Measurements from ENCODE around the gene SRSF3. TPM values are rescaled to one million over a fixed set of nuclear protein-coding genes. Genes with fewer than 3 reads are reported as not detected.
"Not testable (repeated sequence)": the region's sequence is repeated elsewhere in the genome, so short reads cannot be mapped to it uniquely, and the experiment has no call there.

Gene SRSF3
- total RNA-seq, 1 donor from 2014 or later: 477 TPM

- intact Hi-C loops (cut with micrococcal nuclease): not testable (repeated sequence)
Measured at GRCh38 chr6:36572353-36573311, 21.5 kb upstream of the SRSF3 start.

GRCh38 chr6:36574679-36575078 is 19.5 kb upstream of the SRSF3 start:
- intact Hi-C loops (cut with micrococcal nuclease): no loop called here

DNA sequence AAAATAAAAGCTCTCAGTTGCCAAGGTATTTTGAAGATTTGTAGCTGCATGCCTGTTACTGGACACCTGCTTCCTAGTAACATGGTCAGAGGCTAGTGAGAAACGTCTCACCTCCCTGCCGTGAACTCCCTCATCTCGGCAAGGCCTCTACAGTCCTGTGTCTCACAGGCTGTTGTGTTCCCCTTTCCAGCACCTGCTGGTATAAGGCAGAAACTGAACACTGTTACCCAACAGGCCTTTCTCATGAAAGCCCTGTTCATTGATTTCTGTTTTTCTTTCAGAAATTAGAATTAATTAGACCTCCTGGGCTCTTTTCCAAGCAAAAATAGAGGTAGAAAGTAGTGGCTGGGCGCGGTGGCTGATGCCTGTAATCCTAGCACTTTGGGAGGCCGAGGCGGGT is 17.6 kb upstream of the SRSF3 start:
- intact Hi-C loops (cut with micrococcal nuclease): no loop called here

DNA sequence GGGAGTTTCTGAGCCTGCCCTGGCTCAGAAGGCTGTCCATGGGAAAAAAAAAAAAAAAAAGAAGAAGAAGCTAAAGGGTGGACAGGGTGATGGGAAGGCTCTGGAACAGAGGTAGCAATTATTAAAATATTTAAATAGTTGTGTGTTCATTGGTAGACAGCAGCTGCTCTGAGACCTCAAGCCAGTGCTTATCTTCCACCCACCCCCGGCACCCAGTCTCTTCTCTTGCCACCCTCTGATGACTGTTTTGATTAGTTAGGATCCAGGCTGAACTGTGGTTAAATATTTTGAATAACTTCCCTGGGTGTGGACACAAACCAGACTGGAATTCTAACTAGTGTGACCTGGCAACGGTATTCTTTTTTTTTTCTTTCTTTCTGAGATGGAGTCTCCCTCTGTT is 16.9 kb upstream of the SRSF3 start:
- intact Hi-C loops (cut with micrococcal nuclease): no loop called here

GRCh38 chr6:36578030-36578429 is 16.1 kb upstream of the SRSF3 start:
- intact Hi-C loops (cut with micrococcal nuclease): no loop called here

DNA sequence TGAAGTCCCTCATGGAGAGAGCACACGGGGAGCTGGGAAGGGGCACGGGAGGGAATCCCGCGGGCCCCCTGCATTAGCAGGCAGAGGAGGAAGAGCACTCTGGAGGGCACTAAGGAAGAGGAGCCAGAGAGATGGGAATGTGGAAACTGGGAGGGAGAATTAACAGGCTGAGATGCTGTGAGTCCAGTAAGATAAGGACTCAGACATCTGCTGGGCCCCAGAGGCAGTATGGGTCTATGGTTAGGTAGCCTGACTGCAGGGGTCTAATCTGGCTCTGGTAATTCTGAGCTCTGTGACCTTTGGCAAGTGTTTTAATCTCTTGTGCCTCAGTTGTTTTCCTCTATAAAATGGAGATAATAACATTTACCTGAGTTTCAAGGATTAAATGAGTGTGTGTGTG is 15.7 kb upstream of the SRSF3 start:
- intact Hi-C loops (cut with micrococcal nuclease): no loop called here

DNA sequence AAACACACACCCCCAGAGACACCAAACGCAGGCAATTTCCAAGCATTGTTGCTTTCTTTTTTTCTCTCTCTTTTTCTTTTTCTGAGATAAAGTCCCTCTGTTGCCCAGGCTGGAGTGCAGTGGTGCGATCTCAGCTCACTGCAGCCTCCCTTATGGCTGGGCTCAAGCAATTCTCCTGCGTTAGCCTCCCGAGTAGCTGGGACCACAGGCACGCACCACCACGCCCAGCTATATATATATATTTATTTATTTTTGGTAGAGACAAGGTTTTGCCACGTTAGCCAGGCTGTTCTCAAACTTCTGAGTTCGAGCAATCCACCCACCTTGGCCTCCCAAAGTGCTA is 14.0 kb upstream of the SRSF3 start:
- intact Hi-C loops (cut with micrococcal nuclease): no loop called here

DNA sequence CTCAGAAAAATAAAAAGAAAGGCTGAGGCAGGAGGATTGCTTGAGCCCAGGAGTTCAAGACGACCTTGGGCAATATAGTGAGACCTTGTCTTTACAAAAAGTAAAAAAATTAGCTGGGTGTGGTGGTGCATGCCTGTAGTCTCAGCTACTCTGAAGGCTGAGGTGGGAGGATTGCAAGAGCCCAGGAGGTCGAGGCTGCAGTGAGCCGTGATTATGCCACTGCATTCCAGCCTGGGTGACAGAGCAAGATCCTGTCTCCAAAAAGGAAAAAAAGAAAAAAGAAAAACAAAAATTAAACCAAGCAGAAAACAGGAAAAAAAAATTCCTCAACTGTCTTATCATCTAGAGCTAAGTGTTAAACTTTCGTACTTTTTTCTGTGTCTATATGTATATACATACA is 12.4 kb upstream of the SRSF3 start:
- intact Hi-C loops (cut with micrococcal nuclease): no loop called here

- intact Hi-C loops (cut with micrococcal nuclease): no loop called here
Measured at GRCh38 chr6:36586606-36587005, 7.6 kb upstream of the SRSF3 start.

DNA sequence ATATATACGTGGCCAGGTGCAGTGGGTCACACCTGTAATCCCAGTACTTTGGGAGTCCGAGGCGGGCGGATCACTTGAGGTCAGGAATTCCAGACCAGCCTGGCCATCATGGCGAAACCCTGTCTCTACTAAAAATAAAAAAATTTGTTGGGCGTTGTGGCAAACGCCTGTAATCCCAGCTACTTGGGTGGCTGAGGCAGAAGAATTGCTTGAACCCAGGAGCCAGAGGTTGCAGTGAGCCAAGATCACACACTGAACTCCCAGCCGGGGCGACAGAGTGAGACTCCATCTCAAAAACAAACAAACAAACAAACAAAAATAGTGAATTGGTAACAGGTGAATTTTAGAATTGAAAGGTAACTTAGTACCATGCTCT is 5.1 kb upstream of the SRSF3 start:
- intact Hi-C loops (cut with micrococcal nuclease): not testable (repeated sequence)

- intact Hi-C loops (cut with micrococcal nuclease): loop anchor here (10.0 kb wide), 1 partner anchor 285 kb away; the partner anchor contains the start of gene PPIL1
Measured at GRCh38 chr6:36590237-36590636, 3.9 kb upstream of the SRSF3 start.

DNA sequence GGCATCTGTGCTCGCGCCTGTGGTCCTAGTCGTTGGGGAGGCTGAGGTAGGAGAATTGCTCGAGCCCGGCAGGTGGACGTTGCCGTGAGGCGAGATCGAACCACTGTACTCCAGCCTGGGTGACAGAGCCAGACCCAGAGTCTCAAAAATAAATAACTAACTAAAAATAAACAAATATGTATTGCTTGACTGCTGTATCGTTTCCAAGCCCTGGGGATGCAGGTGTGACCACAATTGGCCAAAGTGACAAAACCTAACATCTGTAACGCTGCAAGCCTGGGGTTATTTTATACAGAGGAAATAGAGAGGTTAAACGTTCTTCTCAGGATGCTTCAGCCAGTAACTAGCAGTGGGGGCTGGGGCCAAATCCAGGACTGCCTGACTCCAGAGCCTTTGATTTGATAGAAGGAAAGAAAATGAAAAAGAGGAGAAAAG is 1.9 kb upstream of the SRSF3 start:
- intact Hi-C loops (cut with micrococcal nuclease): loop anchor here (10.0 kb wide), 1 partner anchor 283 kb away; the partner anchor contains the start of gene PPIL1

- intact Hi-C loops (cut with micrococcal nuclease): loop anchor here (1.0 to 10.0 kb wide), 5 partner anchors 46 to 281 kb away; partner anchors contain the start of genes KCTD20, PPIL1, PXT1 and STK38
Measured at GRCh38 chr6:36593569-36594028, 563 bp upstream of the SRSF3 start.

DNA sequence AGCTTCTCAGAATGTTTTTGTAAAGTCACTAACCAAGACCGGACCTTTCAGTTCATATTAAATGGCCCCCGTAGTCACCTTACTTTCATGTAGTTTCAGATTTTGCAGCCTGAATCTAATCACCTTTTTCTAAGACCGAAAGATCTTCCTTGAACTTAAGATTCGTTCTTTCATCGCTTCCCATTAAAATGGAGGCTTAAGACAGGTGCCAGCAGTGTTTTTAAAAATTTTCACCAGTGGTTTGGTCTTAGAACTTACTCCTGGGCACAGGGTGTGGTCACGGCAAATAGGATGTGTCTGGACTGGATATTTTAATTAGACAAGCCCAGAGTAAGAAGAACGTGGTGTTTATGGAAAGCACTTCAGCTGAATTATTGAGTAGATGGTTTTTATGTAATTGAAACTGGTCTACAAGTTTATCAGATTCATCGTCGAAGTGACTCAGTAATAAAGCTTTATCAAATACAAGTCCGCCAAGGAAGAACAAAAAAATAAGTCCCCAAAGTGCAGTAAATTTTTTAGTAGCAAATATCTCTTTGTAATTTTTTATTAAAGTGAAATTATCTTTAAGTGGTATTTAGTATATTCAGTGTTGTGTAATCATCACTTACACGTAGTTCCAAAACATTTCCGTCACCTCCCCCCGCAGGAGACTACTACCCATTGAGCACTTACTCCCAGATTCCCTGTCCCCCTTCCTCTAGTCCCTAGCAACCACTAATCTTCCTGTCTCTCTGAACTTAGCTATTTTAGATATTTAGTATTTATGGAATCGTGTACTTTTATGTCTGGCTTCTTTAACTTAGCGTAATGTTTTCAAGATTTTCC is 868 bp downstream of the SRSF3 start:
- intact Hi-C loops (cut with micrococcal nuclease): loop anchor here (1.0 to 10.0 kb wide), 6 partner anchors 48 to 577 kb away; partner anchors contain the start of genes KCTD20, PIM1, PPIL1 and PXT1

GRCh38 chr6:36596356-36596755 is 2.2 kb downstream of the SRSF3 start:
- intact Hi-C loops (cut with micrococcal nuclease): loop anchor here (5.0 to 10.0 kb wide), 2 partner anchors 278 to 576 kb away; partner anchors contain the start of genes PIM1 and PPIL1

DNA sequence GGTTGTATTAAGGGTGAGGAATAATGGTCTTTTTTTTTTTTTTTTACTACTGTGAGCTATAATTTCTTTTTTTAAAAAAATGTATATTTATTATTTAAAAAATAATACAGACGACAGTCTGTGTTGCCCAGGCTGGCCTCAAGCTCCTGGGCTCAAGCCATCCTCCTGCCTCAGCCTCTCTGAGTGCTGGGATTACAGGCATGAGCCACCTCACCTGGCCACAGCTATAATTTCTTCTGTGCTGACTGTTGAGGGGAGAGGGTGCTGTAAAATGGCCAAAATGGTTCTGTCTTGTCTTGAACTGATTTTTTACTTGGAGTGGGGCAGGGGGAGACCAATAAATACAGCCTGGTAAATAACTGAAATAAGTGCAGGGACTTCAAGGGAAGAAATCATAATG is 3.6 kb downstream of the SRSF3 start:
- intact Hi-C loops (cut with micrococcal nuclease): loop anchor here (5.0 to 10.0 kb wide), 2 partner anchors 277 to 575 kb away; partner anchors contain the start of genes PIM1 and PPIL1

GRCh38 chr6:36598326-36598725 is 4.2 kb downstream of the SRSF3 start:
- intact Hi-C loops (cut with micrococcal nuclease): loop anchor here (5.0 to 10.0 kb wide), 2 partner anchors 276 to 574 kb away; partner anchors contain the start of genes PIM1 and PPIL1

DNA sequence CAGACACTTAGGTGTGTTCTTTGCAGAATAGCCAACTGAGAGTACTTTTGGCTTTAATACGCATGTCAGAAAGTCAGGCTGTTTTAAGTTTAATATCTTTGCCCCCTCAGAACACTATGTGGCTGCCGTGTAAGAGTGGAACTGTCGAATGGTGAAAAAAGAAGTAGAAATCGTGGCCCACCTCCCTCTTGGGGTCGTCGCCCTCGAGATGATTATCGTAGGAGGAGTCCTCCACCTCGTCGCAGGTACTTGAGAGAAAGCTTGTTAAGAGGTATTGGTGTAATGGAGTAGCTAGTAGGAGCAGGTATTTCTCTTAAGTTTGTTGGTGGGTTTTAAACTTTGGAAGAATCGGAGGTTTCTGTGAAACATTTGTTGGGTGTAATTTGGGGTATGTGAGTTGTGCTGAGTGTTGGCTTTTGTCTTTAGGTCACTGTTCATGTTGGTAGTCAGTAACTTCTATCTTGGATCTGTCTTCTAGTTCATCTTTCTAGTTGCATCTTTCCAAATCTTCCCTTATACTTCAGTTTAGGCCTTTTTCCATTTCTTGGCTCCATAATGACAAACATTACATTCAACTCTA is 4.7 kb downstream of the SRSF3 start:
- intact Hi-C loops (cut with micrococcal nuclease): loop anchor here (5.0 to 10.0 kb wide), 2 partner anchors 276 to 573 kb away; partner anchors contain the start of genes PIM1 and PPIL1

DNA sequence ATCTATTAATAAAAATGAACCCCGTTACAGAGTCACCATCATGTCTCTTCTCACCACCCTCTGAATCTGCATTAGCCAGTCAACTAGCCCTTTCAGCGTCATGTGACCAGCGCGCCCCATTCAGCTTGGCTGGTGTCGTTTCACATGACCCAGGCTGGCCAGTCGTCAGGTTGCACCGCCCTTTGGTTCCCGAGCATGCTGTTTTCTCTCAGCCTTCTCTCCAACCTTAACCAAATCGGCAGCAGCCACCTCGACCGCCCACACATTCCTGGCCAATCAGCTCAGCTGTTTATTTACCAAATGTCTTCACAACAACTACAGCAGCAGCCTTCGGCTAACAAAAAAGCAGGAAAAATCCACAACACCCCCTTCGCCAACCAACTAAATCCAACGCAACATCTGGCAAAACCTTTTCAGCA is 5.6 kb downstream of the SRSF3 start:
- intact Hi-C loops (cut with micrococcal nuclease): loop anchor here (5.0 to 10.0 kb wide), 2 partner anchors 275 to 573 kb away; partner anchors contain the start of genes PIM1 and PPIL1

DNA sequence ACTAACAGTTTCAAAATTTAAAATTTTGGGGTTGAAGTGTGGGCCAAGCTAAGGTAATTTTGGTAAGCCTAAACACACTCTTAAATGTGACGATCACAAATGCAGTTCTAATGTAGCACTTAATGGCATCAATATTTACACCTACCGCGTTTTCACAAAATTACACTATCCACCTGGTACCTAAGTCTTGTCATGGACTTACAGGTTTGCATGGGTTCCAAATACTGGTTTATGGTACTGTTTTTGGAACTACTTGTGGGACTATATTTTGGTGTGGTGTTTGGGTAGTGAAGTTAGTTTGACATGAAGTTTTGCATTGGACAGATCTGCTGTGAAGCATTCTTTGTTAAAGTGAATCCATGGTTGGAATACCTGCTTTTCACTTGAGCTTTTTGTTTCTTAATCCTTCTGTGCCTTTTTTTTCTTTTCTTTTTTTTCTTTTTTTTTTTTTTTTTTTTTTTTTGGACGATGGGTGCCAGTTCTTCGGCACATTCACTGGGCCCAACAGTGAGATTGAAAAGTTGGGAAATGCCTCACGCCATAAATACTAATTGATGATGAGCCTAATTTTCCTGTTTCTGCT is 6.5 kb downstream of the SRSF3 start:
- intact Hi-C loops (cut with micrococcal nuclease): no loop called here

Data from T-helper 2 cell treated with Interferon-gamma antibody and Interleukin-4, amounts not matched to agents 100 ng/mL and 5 ng/mL, for 36 hours (primary cell).